CD14-positive monocyte (primary cell): ENCODE measurements around the gene STK11IP. TPM values are rescaled to one million over a fixed set of nuclear protein-coding genes. Genes with fewer than 3 reads are reported as not detected.
A peak's percentile ranks its signal among the peaks of the same experiment; 100 is the strongest.

Experiments used
- DNase-seq, 3 donors: peaks; one replicate each; pipeline ENCODE4 v3.0.0-alpha.2; 2011 to 2022
- H2AFZ ChIP-seq: 2 replicates; pipeline ENCODE4 v1.6.0; 2012; ENCODE audit warnings: mild to moderate bottlenecking, low read depth, low read length, inconsistent platforms; ENCODE audit not compliant: insufficient read depth, poor library complexity, severe bottlenecking
- H3K27ac ChIP-seq, 2 donors: 1 replicate in 1 of 2; 2 replicates in 1 of 2; pipeline ENCODE4 v1.5.1; 2012 to 2013; ENCODE audit warnings: low read length in 2 of 2, control low read depth in 1 of 2, inconsistent platforms in 1 of 2, low read depth in 1 of 2, mild to moderate bottlenecking in 1 of 2
- H3K27me3 ChIP-seq, 2 donors: one replicate each; pipeline versions ENCODE4 v1.6.0 to v1.6.1; 2011 to 2013; ENCODE audit warnings: low read length in 2 of 2; ENCODE audit not compliant: control insufficient read depth in 2 of 2, insufficient read depth in 2 of 2
- H3K36me3 ChIP-seq, 2 donors: replicated peaks in 1 of 2; 1 replicate in 1 of 2; 2 replicates in 1 of 2; pipeline versions ENCODE4 v1.5.1 to v1.6.1; 2012 to 2013; ENCODE audit warnings: low read length in 2 of 2, control low read depth in 1 of 2, inconsistent platforms in 1 of 2, mild to moderate bottlenecking in 1 of 2; ENCODE audit not compliant: insufficient read depth in 2 of 2, control insufficient read depth in 1 of 2
- H3K4me1 ChIP-seq, 2 donors: 1 replicate in 1 of 2; 2 replicates in 1 of 2; pipeline versions ENCODE4 v1.5.1 to v1.6.1; 2012 to 2013; ENCODE audit warnings: low read length in 2 of 2, control low read depth in 1 of 2, inconsistent platforms in 1 of 2, mild to moderate bottlenecking in 1 of 2, moderate library complexity in 1 of 2; ENCODE audit not compliant: insufficient read depth in 2 of 2, control insufficient read depth in 1 of 2
- H3K4me2 ChIP-seq: replicated peaks from 2 replicates; pipeline ENCODE3; 2012; ENCODE audit warnings: low read length, moderate library complexity, mild to moderate bottlenecking; ENCODE audit not compliant: poor library complexity, severe bottlenecking; ENCODE audit errors: extremely low read depth
- H3K4me3 ChIP-seq, 3 experiments: fragments of 200-600 bp in 1 of 3; sonication (generic) in 1 of 3; replicated peaks in 1 of 3; 1 replicate in 2 of 3; 2 replicates in 1 of 3; pipeline ENCODE4 v1.5.1; 2011 to 2013; ENCODE audit warnings: low read length in 3 of 3, mild to moderate bottlenecking in 3 of 3, control low read depth in 2 of 3, low read depth in 2 of 3, inconsistent platforms in 1 of 3, moderate library complexity in 1 of 3
- H3K79me2 ChIP-seq: 2 replicates; pipeline ENCODE4 v1.6.0; 2012; ENCODE audit warnings: mild to moderate bottlenecking, control low read depth, inconsistent platforms, low read length, moderate library complexity; ENCODE audit not compliant: insufficient read depth
- H3K9ac ChIP-seq: 2 replicates; pipeline ENCODE4 v1.6.0; 2017; ENCODE audit warnings: low read length, mild to moderate bottlenecking; ENCODE audit not compliant: insufficient read depth, poor library complexity, severe bottlenecking
- H3K9me3 ChIP-seq, 2 donors: replicated peaks in 1 of 2; 1 replicate in 1 of 2; 2 replicates in 1 of 2; pipeline versions ENCODE4 v1.5.1 to v1.6.1; 2012 to 2013; ENCODE audit warnings: low read length in 2 of 2, control low read depth in 1 of 2; ENCODE audit not compliant: control insufficient read depth in 1 of 2, insufficient read depth in 1 of 2
- H4K20me1 ChIP-seq: 2 replicates; pipeline ENCODE4 v1.6.0; 2012; ENCODE audit warnings: mild to moderate bottlenecking, low read length, control low read depth, moderate library complexity; ENCODE audit not compliant: insufficient read depth
- H3K27ac Mint-ChIP-seq, 7 donors: one replicate each; pipeline ENCODE4 v1.8.0; 2020; ENCODE audit warnings: mild to moderate bottlenecking in 7 of 7, mixed read lengths in 7 of 7, moderate library complexity in 6 of 7, inconsistent platforms in 2 of 7
- H3K27me3 Mint-ChIP-seq, 3 donors: one replicate each; pipeline ENCODE4 v1.8.0; 2021 to 2022; ENCODE audit warnings: low read depth in 3 of 3, mild to moderate bottlenecking in 3 of 3, mixed read lengths in 3 of 3, moderate library complexity in 3 of 3, inconsistent platforms in 1 of 3
- H3K36me3 Mint-ChIP-seq, 2 donors: one replicate each; pipeline ENCODE4 v1.8.0; 2020; ENCODE audit warnings: mixed read lengths in 2 of 2, inconsistent platforms in 1 of 2, mild to moderate bottlenecking in 1 of 2
- H3K4me1 Mint-ChIP-seq: one replicate; pipeline ENCODE4 v1.8.0; 2020; ENCODE audit warnings: mild to moderate bottlenecking, mixed read lengths
- H3K4me3 Mint-ChIP-seq, 2 donors: one replicate each; pipeline ENCODE4 v1.8.0; 2020; ENCODE audit warnings: mild to moderate bottlenecking in 2 of 2, mixed read lengths in 2 of 2, moderate library complexity in 1 of 2
- H3K9me3 Mint-ChIP-seq, 7 donors: one replicate each; pipeline ENCODE4 v1.8.0; 2020 to 2022; ENCODE audit warnings: mixed read lengths in 7 of 7, mild to moderate bottlenecking in 6 of 7, moderate library complexity in 6 of 7, inconsistent platforms in 2 of 7
- WGBS: methylation state at CpG from one replicate; pipeline ENCODE4 v1.1.5; 2013; ENCODE audit warnings: missing lambda C conversion rate; ENCODE audit not compliant: insufficient coverage; 5-methylcytosine and 5-hydroxymethylcytosine counted together
- intact Hi-C, 2 donors: fragments of 100-400 bp; cut with micrococcal nuclease; formaldehyde crosslinking; loops; one replicate each; pipeline versions ENCODE4 v1.15.0 to v1.15.1; 2023
- polyA plus RNA-seq, 3 donors: library from polyadenylated mRNA; depleted of rRNA in 1 of 3; unstranded in 2 of 3; stranded (reverse) in 1 of 3; fragments of 300-500 nt in 2 of 3; fragments of >200 nt in 1 of 3; fragmentation: Illumina TruSeq in 2 of 3; gene quantifications; 1 replicate in 2 of 3; 2 replicates in 1 of 3; pipeline ENCODE4 v1.2.3, GENCODE V29; 2012 to 2021
- TF ChIP-seq, protein P1 (sequence below): fragments of 200-600 bp; IDR thresholded peaks from one replicate; pipeline ENCODE4 v1.8.0; 2022; ENCODE audit warnings: antibody characterized with exemption, mild to moderate bottlenecking

The STK11IP gene
- polyA plus RNA-seq, 3 donors: 13.0 to 79.1 (median 15.7) TPM

GRCh38 chr2:219630770-219631405 lies 33.2 kb downstream of the STK11IP start:
- no peak overlapping the region for H3K27ac ChIP-seq
- H3K9ac ChIP-seq: no peak overlapping the region
- no peak overlapping the region for H3K4me3 ChIP-seq
- no peak overlapping the region for H3K4me2 ChIP-seq
- TF ChIP-seq, protein P1, sequence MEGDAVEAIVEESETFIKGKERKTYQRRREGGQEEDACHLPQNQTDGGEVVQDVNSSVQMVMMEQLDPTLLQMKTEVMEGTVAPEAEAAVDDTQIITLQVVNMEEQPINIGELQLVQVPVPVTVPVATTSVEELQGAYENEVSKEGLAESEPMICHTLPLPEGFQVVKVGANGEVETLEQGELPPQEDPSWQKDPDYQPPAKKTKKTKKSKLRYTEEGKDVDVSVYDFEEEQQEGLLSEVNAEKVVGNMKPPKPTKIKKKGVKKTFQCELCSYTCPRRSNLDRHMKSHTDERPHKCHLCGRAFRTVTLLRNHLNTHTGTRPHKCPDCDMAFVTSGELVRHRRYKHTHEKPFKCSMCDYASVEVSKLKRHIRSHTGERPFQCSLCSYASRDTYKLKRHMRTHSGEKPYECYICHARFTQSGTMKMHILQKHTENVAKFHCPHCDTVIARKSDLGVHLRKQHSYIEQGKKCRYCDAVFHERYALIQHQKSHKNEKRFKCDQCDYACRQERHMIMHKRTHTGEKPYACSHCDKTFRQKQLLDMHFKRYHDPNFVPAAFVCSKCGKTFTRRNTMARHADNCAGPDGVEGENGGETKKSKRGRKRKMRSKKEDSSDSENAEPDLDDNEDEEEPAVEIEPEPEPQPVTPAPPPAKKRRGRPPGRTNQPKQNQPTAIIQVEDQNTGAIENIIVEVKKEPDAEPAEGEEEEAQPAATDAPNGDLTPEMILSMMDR: no peak
- no peak for DNase-seq
- peaks cover 14 to 19% of the 10 kb centered on the region in 2 donors for H3K4me1 ChIP-seq
- no peaks in the 10 kb centered on the region for H4K20me1 ChIP-seq
- Mint-ChIP-seq H3K9me3 (peaks cover 0 to 13% (median 3%) of the 10 kb centered on the region in 7 donors), H3K27me3 (peaks cover 17 to 40% (median 34%) of the 10 kb centered on the region in 3 donors), H3K36me3 (no peaks in the 10 kb centered on the region), H3K27ac (peak overlapping the region in 1 of 7 donors; percentile 88), H3K4me1 (peaks cover 11% of the 10 kb centered on the region), H3K4me3 (no peak overlapping the region)
- H3K79me2 ChIP-seq: no peaks in the 10 kb centered on the region
- intact Hi-C loops: no loop called here
- no peaks in the 10 kb centered on the region for H3K36me3 ChIP-seq
- no peak overlapping the region for H2AFZ ChIP-seq
- H3K9me3 ChIP-seq: peaks cover 4% of the 10 kb centered on the region in 2 donors
- 92% methylated on average over 14 of the region's 17 CpGs for WGBS
- H3K27me3 ChIP-seq: peaks cover 17 to 26% of the 10 kb centered on the region in 2 donors

GRCh38 chr2:219631406-219631891 lies 33.8 kb downstream of the STK11IP start:
- Histone ChIP-seq H3K79me2 (no peaks in the 10 kb centered on the region), H3K9me3 (peaks cover 4% of the 10 kb centered on the region in 2 donors), H3K9ac (no peak overlapping the region), H3K36me3 (no peaks in the 10 kb centered on the region), H3K27ac (no peak overlapping the region), H2AFZ (no peak overlapping the region), H3K27me3 (peaks cover 15 to 21% of the 10 kb centered on the region in 2 donors), H4K20me1 (no peaks in the 10 kb centered on the region), H3K4me2 (no peak overlapping the region), H3K4me3 (no peak overlapping the region), H3K4me1 (peaks cover 14 to 19% of the 10 kb centered on the region in 2 donors)
- DNase-seq: no peak
- WGBS: 95% methylated on average over 8 of the region's 9 CpGs
- intact Hi-C loops: no loop called here
- Mint-ChIP-seq H3K36me3 (no peaks in the 10 kb centered on the region), H3K9me3 (peaks cover 0 to 13% (median 3%) of the 10 kb centered on the region in 7 donors), H3K27ac (no peak overlapping the region), H3K4me3 (no peak overlapping the region), H3K4me1 (peaks cover 11% of the 10 kb centered on the region), H3K27me3 (peaks cover 17 to 39% (median 30%) of the 10 kb centered on the region in 3 donors)
- TF ChIP-seq, protein P1: no peak
